Endometrial microvascular endothelial cells (primary cell): ENCODE data around the gene BARHL2. TPM values are rescaled to one million over a fixed set of nuclear protein-coding genes. Genes with fewer than 3 reads are reported as not detected.

Source experiments
- in situ Hi-C: cut with HindIII; loops from 2 replicates; pipeline ENCODE4 v1.10.0; 2017; ENCODE audit warnings: low sequenced_read_pairs, low pct_unique_long_range_greater_than_20kb; ENCODE audit errors: inconsistent ontology term
- total RNA-seq: library from RNA; depleted of rRNA; stranded (reverse); fragments of >200 nt; gene quantifications from one replicate; pipeline ENCODE4 v1.2.3, GENCODE V29; 2015; ENCODE audit errors: inconsistent ontology term

The BARHL2 gene
- total RNA-seq, 1 donor from 2014 or later = not detected

- in situ Hi-C loops = no loop called here
Measured at GRCh38 chr1:90712915-90713730, 4.0 kb downstream of the BARHL2 start.

DNA sequence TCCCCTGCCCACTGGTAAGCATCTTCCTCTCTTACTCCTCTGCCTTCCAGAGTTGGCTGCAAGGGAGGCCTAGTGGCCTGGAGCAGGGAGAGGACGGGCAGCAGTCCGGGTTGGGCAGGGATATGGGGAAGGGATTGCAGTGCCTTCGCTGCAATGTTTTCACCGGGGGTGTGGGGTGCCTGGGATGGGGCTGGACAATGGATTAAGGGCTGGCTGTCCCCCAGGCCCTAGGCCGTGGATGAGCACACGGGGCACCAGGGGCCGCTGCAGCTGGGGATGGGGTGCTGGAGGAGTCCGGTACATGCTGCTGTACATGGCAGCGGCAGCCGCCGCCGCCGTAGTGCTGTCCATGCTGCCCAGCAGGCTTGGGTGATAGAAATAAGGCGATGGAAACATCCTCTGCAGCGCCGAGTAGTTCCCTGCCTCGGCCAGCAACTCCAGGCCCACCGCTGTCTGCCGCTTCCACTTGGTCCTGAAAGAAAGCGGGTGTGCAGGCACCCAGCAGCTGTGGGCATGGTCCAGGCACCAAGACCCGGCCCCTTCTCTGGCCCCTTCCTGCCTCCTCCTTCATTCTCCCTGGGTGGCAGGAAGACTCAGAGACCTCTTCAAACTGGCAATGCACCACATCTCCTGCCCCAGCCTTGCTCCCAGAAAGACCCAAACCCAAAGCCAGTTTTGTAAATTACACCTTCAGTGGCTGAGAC lies 4.8 kb downstream of the BARHL2 start:
- in situ Hi-C loops = no loop called here

- in situ Hi-C loops = no loop called here
Measured at GRCh38 chr1:90711696-90712095, 5.4 kb downstream of the BARHL2 start.

GRCh38 chr1:90710579-90711536 lies 6.2 kb downstream of the BARHL2 start:
- in situ Hi-C loops = no loop called here

DNA sequence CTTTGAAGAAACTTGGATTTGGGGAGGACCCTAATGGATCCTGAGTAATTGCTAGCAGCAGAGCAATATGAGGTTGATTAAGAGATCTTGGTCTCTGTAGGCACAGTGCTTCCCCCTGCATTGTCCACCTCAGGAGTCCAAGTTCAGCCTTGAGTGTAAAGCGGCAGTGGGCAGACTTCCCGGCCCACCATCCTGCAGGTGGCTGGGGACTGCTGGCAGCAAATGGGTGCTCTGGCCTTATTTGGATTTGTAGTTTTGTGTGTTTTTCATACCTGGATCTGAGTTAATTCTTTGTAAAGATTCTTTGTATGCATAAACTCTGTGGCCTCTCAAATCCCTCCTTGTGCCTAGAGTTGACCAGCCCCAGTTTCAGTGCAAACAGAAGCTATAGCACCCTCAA lies 7.6 kb downstream of the BARHL2 start:
- in situ Hi-C loops = no loop called here

GRCh38 chr1:90708826-90709225 lies 8.3 kb downstream of the BARHL2 start:
- in situ Hi-C loops = no loop called here

DNA sequence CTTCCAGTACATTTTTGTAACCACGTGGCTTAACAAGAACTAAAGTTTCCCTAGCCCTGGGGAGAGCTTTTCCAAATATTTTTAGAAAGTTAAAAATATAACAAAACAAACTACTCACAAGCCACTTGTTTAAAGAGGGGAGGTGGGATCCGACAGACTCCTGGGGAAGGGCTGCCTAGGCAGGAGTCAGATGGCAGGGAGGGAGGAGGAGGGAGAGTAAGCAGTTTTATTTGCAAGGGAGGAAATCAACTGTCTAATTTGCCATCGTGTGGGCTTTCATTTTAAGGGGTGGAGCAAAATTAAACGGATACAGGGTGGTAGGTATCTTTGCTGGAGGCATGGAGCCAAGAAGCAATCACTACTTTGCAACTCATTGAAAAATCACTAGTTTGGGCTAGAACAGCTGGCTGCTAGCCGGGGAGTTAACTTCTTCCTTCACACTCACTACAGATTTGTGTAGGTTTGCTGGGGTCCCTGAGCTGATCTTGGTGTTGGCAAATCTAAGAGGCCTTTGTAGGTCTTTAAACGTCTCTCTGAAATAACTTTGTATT lies 8.8 kb downstream of the BARHL2 start:
- in situ Hi-C loops = no loop called here

DNA sequence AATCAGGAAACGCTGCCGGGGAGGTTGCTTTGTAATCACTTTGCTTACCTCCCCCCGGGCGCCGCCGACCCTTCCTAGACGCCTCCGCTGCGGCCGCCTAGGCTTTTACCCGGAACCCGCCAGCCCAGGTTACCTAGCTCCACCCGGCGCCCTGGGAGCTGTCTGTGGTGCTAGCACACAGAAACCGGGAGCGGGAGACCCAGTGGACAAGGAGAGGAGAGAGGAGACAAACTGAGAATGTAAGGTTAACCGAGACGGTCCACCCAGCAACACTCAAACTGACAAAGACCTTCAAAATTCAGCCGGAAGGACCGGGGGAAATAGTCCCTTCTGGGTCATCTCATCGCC lies 9.8 kb downstream of the BARHL2 start:
- in situ Hi-C loops = no loop called here

DNA sequence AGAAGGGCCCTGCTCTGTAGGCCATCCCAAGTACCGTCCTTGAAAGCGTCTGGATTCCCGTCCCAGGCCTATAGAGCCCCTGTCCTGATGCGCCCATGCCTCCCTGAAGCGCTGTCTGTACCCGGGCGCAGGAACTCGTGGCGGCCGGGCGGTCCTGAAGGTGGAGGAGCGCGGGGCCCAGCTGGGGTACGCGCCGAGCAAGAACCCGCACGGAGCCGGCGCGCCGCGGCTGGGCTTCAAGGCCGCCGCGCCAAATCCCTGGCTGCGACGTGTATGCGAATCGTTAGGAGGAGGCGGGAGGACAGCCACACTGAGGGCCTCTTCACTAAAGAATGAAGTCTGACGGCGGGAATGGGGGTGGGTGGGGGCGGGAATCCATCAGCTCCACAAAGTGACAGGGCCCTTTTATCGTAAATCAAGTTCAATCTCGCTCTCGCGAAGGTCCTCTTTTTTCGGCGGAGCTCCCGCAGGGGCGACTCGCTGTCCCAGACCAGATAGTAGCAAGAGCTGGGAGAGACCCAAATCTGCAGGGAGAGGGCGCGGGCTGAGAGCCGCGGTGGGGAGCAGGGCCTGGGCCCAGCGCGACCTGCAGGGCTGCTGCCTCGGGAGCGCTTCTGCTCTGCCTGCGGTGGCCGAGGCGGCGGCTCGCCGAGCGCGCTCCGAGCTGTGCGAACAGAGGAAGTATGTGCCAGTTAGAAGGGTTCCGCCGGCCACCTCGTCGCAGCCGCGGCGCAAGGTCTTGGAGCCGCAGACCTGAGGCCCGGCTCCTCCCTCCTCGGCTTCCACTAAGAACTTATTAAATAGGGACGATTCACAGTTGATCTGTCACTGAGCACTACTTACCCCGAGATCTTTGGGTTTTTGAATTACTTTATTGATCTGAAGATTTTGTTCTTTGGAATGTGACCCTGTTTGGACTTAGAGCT lies 10.4 kb downstream of the BARHL2 start:
- in situ Hi-C loops = no loop called here

GRCh38 chr1:90705956-90706355 lies 11.1 kb downstream of the BARHL2 start:
- in situ Hi-C loops = no loop called here

DNA sequence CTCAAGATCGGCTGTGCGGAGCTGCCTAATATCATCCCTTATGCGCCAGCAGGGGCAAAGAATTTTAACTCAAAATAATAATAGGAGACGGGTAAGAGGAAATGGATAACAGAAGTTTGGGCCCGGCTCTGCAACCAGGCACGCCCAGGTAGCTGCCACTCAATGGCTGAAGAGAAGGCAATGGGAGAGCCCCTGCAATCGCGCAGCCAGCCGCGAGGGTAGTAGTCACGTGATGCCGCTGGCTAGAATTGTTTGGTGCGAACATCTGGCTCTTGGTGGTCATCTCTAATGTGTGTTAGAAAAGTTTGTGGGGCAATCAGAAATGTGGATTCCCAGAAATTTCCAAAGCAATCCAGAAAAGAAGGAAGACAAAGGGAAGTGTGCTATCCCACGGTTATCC lies 12.3 kb downstream of the BARHL2 start:
- in situ Hi-C loops = no loop called here

DNA sequence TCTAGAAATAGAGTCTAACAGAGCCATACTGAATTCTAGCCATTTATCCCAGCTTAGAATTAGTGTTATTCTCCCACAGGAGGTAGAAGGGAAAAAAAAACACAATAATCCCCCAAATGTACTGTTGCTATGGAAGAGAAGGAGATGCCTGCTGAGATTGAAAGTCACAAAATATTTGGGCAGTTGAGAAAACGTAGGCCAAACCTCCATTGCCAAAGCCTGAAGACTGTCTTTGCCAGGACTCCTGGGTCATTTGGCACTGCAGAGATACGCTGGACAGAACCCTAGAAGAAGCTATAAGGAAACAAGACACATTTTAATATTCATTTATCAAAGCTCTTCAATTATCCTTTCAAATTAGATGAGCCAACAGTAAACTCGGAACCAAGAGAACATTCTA lies 22.3 kb downstream of the BARHL2 start:
- in situ Hi-C loops = no loop called here

DNA sequence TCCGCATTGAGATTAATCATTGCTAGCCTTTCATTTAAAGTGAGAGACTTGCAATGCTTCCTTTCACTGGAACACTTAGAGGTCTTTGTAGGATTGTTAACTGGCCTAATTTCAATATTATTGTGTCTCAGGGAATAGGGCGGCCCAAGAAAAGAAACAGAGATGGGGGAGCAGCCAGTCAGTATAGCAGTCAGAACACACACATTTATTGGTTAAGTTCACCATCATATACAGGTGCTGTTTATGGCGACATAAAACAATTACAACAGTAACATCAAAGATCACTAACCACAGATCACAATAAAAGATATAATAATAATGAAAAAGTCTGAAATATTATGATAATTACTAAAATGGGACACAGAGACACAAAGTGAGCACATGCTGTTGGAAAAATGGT lies 29.4 kb downstream of the BARHL2 start:
- in situ Hi-C loops = no loop called here

DNA sequence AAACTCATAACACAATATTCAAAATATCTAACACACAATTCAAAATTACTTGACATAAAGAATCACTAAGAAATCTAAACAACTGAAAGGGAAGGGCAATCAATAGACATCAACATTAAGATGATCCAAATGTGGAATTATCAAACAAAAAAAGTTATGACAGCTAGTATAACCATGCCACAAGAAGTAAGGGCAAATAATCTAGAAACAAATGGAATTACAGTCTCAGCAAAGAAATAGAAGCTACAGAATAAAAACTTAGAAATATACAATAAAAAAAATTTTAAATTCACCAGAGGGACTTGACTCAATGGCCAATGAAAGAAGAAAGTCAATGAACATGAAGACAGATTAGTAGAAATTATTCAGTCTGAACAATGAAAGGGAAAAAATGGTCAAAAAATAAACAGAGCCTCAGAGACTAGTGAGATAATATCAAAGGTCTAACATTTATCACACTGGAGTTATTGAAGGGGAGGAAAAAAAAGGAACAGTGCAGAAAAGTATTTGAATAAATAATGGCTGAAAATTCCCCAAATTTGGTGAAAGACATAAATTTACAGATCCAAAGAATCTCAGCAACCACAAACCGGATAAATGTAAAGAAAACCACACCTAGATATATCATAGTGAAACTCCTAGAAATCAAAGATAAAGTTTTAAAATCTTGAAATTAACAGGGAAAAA lies 41.8 kb downstream of the BARHL2 start:
- in situ Hi-C loops = no loop called here

DNA sequence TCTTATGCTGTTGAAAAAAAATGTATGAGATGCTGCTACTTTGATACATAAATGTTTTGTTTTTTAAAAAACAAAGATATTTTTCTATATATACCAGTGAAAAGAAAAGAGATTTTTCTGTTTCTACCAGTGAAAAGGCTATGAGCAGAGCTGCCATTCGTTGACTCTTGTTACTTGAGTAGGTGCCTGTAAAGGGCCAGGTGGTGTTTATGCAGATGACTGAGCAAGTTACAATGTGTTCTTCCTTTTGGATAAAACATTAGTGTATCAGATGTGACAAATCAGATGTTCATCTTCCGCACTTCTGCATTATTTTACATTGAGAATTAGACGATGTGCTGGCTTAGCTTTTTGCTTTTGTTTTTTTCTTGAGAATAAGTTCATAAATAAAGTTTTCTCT lies 45.4 kb downstream of the BARHL2 start:
- in situ Hi-C loops = no loop called here

DNA sequence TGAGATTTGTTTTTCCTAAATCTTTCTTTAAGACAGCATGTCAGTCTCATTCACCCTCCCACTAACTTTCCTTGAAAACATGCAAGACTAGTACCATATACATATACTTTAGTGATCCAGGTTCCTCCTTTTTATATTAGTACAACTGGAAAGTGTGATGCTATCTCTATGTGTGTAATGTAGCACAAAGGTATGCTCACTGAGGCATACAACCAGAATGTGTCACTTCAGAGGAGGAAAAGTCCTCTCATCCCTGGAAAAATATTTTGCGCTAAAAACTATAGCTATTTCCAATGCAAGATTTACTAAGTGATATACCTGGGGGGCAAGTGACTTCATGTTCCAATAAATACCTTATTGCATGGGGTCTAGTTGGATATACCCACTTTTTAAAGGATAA lies 45.9 kb downstream of the BARHL2 start:
- in situ Hi-C loops = no loop called here
